Smooth muscle cell (in vitro differentiated cells): ENCODE results near the gene FBXL14. TPM values are rescaled to one million over a fixed set of nuclear protein-coding genes. Genes with fewer than 3 reads are reported as not detected.

Source experiments
- DNase-seq: peaks from one replicate; lab custom pipeline; 2025; ENCODE audit not compliant: unreplicated experiment; lab: John Stamatoyannopoulos, UW
- H2AFZ ChIP-seq: fragments of 200-600 bp; sonication (generic); 2 replicates; pipeline ENCODE4 v1.6.0; 2016; ENCODE audit warnings: antibody characterized with exemption, low read depth, mild to moderate bottlenecking
- H3F3A ChIP-seq: fragments of 200-600 bp; sonication (generic); 2 replicates; pipeline ENCODE4 v1.6.0; 2017; ENCODE audit warnings: antibody characterized with exemption, low read depth
- H3K27ac ChIP-seq: fragments of 200-600 bp; sonication (generic); 2 replicates; pipeline ENCODE4 v1.5.1; 2016; ENCODE audit warnings: low read depth, mild to moderate bottlenecking
- H3K27me3 ChIP-seq: fragments of 200-600 bp; sonication (generic); 2 replicates; pipeline ENCODE4 v1.6.1; 2016; ENCODE audit warnings: low read depth, mild to moderate bottlenecking
- H3K36me3 ChIP-seq: fragments of 200-600 bp; sonication (generic); 2 replicates; pipeline ENCODE4 v1.5.1; 2016; ENCODE audit warnings: low read depth
- H3K4me1 ChIP-seq: fragments of 200-600 bp; sonication (generic); 2 replicates; pipeline ENCODE4 v1.5.1; 2016; ENCODE audit warnings: low read depth
- H3K4me2 ChIP-seq: fragments of 200-600 bp; sonication (generic); 2 replicates; pipeline ENCODE4 v1.6.0; 2016; ENCODE audit warnings: mild to moderate bottlenecking
- H3K4me3 ChIP-seq: fragments of 200-600 bp; sonication (generic); 2 replicates; pipeline ENCODE4 v1.5.1; 2016; ENCODE audit warnings: mild to moderate bottlenecking
- H3K79me2 ChIP-seq: fragments of 200-600 bp; sonication (generic); 2 replicates; pipeline ENCODE4 v1.6.0; 2016; ENCODE audit warnings: low read depth, mild to moderate bottlenecking
- H3K9ac ChIP-seq: fragments of 200-600 bp; sonication (generic); 2 replicates; pipeline ENCODE4 v1.6.0; 2016; ENCODE audit warnings: low read depth
- H3K9me3 ChIP-seq: fragments of 200-600 bp; sonication (generic); replicated peaks from 2 replicates; pipeline ENCODE4 v1.5.1; 2016; ENCODE audit warnings: low read depth
- H4K20me1 ChIP-seq: fragments of 200-600 bp; sonication (generic); 2 replicates; pipeline ENCODE4 v1.6.0; 2016; ENCODE audit warnings: low read depth
- CTCF ChIP-seq: fragments of 200-600 bp; sonication (generic); IDR thresholded peaks from 2 replicates; pipeline ENCODE4 v1.5.1; 2017; ENCODE audit warnings: borderline replicate concordance, mild to moderate bottlenecking, antibody characterized with exemption; ENCODE audit not compliant: insufficient read depth, poor library complexity, severe bottlenecking
- WGBS: methylation state at CpG from one replicate; pipeline ENCODE4 v1.1.7; 2016; ENCODE audit warnings: low lambda C conversion rate; 5-methylcytosine and 5-hydroxymethylcytosine counted together
- polyA plus RNA-seq: library from polyadenylated mRNA; unstranded; fragments of >200 nt; fragmentation: Nextera tagmentation; extraction: Ambion mirVana; gene quantifications from 2 replicates; pipeline ENCODE4 v1.2.1, GENCODE V29; 2016
- total RNA-seq: library from RNA; depleted of rRNA; stranded (reverse); fragments of >200 nt; gene quantifications from 2 replicates; pipeline ENCODE4 v1.2.3, GENCODE V29; 2014

The FBXL14 gene
- total and polyA plus RNA-seq, 2 experiments from 2014 or later, result 5.0 to 9.3 TPM

- DNase-seq, result no peak
- H3K27ac ChIP-seq, result no peak overlapping the region
Measured at GRCh38 chr12:1607940-1608712, 13.7 kb upstream of the FBXL14 start.

GRCh38 chr12:1606021-1606622, 11.7 kb upstream of the FBXL14 start:
- peak overlapping the region; percentile 43 for H3K4me3 ChIP-seq
- peak; percentile 51 for DNase-seq
- H3K9me3 ChIP-seq, result no peaks in the 10 kb centered on the region
- H3K79me2 ChIP-seq, result no peaks in the 10 kb centered on the region
- peak overlapping the region; percentile 64 for H3K27ac ChIP-seq
- no peaks in the 10 kb centered on the region for H3K27me3 ChIP-seq
- H3K4me1 ChIP-seq, result peaks cover 5% of the 10 kb centered on the region
- peaks cover 13% of the 10 kb centered on the region for H4K20me1 ChIP-seq
- peak overlapping the region; percentile 52 for H2AFZ ChIP-seq
- no peaks in the 10 kb centered on the region for H3K36me3 ChIP-seq
- TF ChIP-seq CTCF, result no peak
- H3F3A ChIP-seq, result peaks cover 4% of the 10 kb centered on the region
- peak overlapping the region; percentile 83 for H3K4me2 ChIP-seq
- 7% methylated on average over 12 of the region's 12 CpGs for WGBS
- H3K9ac ChIP-seq, result no peak overlapping the region

More at GRCh38 chr12:1607940-1608712, 13.7 kb upstream of the FBXL14 start:
- H3K4me2 ChIP-seq, result no peak overlapping the region
- H4K20me1 ChIP-seq, result peaks cover 23% of the 10 kb centered on the region
- no peaks in the 10 kb centered on the region for H3K27me3 ChIP-seq
- peaks cover 15% of the 10 kb centered on the region for H3K4me1 ChIP-seq
- no peak for TF ChIP-seq CTCF
- no peaks in the 10 kb centered on the region for H3K9me3 ChIP-seq
- no peak overlapping the region for H3K9ac ChIP-seq
- no peaks in the 10 kb centered on the region for H3K79me2 ChIP-seq
- H3K4me3 ChIP-seq, result no peak overlapping the region
- WGBS, result 89% methylated on average over 3 of the region's 3 CpGs
- H3F3A ChIP-seq, result peaks cover 4% of the 10 kb centered on the region
- no peak overlapping the region for H2AFZ ChIP-seq
- H3K36me3 ChIP-seq, result no peaks in the 10 kb centered on the region

- WGBS, result under 1% methylated on average over 22 of the region's 22 CpGs
- peaks cover 5% of the 10 kb centered on the region for H3K4me1 ChIP-seq
- H3K4me2 ChIP-seq, result peak overlapping the region; percentile 83
- peak overlapping the region; percentile 64 for H3K27ac ChIP-seq
- H4K20me1 ChIP-seq, result peaks cover 13% of the 10 kb centered on the region
- H3K27me3 ChIP-seq, result no peaks in the 10 kb centered on the region
- DNase-seq, result no peak
- TF ChIP-seq CTCF, result peak; percentile 73
- peak overlapping the region; percentile 52 for H2AFZ ChIP-seq
- H3K36me3 ChIP-seq, result no peaks in the 10 kb centered on the region
- peak overlapping the region; percentile 43 for H3K4me3 ChIP-seq
- no peak overlapping the region for H3K9ac ChIP-seq
- H3F3A ChIP-seq, result peaks cover 4% of the 10 kb centered on the region
- no peaks in the 10 kb centered on the region for H3K9me3 ChIP-seq
- no peaks in the 10 kb centered on the region for H3K79me2 ChIP-seq
Measured at GRCh38 chr12:1605129-1606020, 11.0 kb upstream of the FBXL14 start.
